K562 (cell line): Measurements from ENCODE around the gene WDR62. TPM values are rescaled to one million over a fixed set of nuclear protein-coding genes. Genes with fewer than 3 reads are reported as not detected.

ENCODE experiments used
- GABPB1 ChIP-seq: sonication (generic); formaldehyde crosslinking; IDR thresholded peaks from 2 replicates; pipeline ENCODE4 v1.8.0; 2022; ENCODE audit warnings: mild to moderate bottlenecking, missing genetic modification reagents
- HMG20A ChIP-seq: fragments of 450-650 bp; formaldehyde crosslinking; conservative IDR thresholded peaks from 2 replicates; pipeline ENCODE4 v1.4.0; 2020; ENCODE audit warnings: mild to moderate bottlenecking, mixed read lengths
- MCM3 ChIP-seq: fragments of 450-650 bp; IDR thresholded peaks from 2 replicates; pipeline ENCODE4 v1.6.1; 2016
- SMAD4 ChIP-seq: fragments of 250-450 bp; sonication (Bioruptor Pico); conservative IDR thresholded peaks from 2 replicates; pipeline ENCODE4 v1.8.0; 2021; ENCODE audit warnings: inconsistent platforms, mild to moderate bottlenecking, moderate library complexity
- TCF7L2 ChIP-seq: fragments of 150-350 bp; IDR thresholded peaks from 2 replicates; pipeline ENCODE4 v1.6.1; 2016; ENCODE audit warnings: low read depth, mild to moderate bottlenecking, low read length, moderate library complexity
- ZC3H4 ChIP-seq: sonication (generic); formaldehyde crosslinking; IDR thresholded peaks from 2 replicates; pipeline ENCODE4 v1.9.0; 2021; ENCODE audit warnings: missing genetic modification reagents, borderline replicate concordance
- ZFX ChIP-seq: sonication (generic); formaldehyde crosslinking; IDR thresholded peaks from 2 replicates; pipeline ENCODE4 v1.8.0; 2022; ENCODE audit warnings: mild to moderate bottlenecking, missing genetic modification reagents, moderate library complexity
- polyA plus RNA-seq, 8 experiments: library from polyadenylated mRNA; depleted of rRNA in 4 of 8; stranded (reverse) in 5 of 8; unstranded in 3 of 8; fragments of >200 nt; fragmentation: Nextera tagmentation in 2 of 8; fragmentation: Illumina TruSeq in 1 of 8; extraction: Ambion mirVana in 2 of 8; extraction: Trizol in 1 of 8; gene quantifications; 2 replicates each; pipeline versions ENCODE4 v1.2.1 to v1.2.3, GENCODE V29; 2011 to 2014; ENCODE audit warnings: inconsistent platforms in 1 of 8, missing spikeins in 1 of 8
- total RNA-seq, 7 experiments: library from RNA; depleted of rRNA in 6 of 7; stranded (reverse); fragments of >200 nt in 6 of 7; fragmentation: Illumina TruSeq in 2 of 7; extraction: Trizol in 2 of 7; gene quantifications; 2 replicates each; pipeline versions ENCODE4 v1.2.1 to v1.2.3, GENCODE V29; 2011 to 2021; ENCODE audit warnings: low replicate concordance in 1 of 7
- TF ChIP-seq, protein P1 (sequence below): fragments of 450-650 bp; IDR thresholded peaks from 2 replicates; pipeline ENCODE4 v1.6.1; 2016; ENCODE audit warnings: low read depth, mild to moderate bottlenecking, moderate library complexity
- TF ChIP-seq, protein P2 (sequence below), 2 experiments: fragments of 450-650 bp in 1 of 2; IDR thresholded peaks; 2 replicates each; pipeline ENCODE4 v1.6.1; 2011 to 2017; ENCODE audit warnings: low read depth in 2 of 2, antibody characterized with exemption in 1 of 2, borderline replicate concordance in 1 of 2, low read length in 1 of 2, mild to moderate bottlenecking in 1 of 2, mixed read lengths in 1 of 2; ENCODE audit not compliant: control insufficient read depth in 1 of 2
- TF ChIP-seq, protein P3 (sequence below): fragments of 450-650 bp; IDR thresholded peaks from 2 replicates; pipeline ENCODE4 v1.7.0; 2016; ENCODE audit warnings: borderline replicate concordance

The WDR62 gene
- total and polyA plus RNA-seq, 9 of the 15 experiments (the other 6 are each of a cell fraction or from before 2014, with no cell fraction given): 0.35 to 32.8 (median 14.4) TPM

DNA sequence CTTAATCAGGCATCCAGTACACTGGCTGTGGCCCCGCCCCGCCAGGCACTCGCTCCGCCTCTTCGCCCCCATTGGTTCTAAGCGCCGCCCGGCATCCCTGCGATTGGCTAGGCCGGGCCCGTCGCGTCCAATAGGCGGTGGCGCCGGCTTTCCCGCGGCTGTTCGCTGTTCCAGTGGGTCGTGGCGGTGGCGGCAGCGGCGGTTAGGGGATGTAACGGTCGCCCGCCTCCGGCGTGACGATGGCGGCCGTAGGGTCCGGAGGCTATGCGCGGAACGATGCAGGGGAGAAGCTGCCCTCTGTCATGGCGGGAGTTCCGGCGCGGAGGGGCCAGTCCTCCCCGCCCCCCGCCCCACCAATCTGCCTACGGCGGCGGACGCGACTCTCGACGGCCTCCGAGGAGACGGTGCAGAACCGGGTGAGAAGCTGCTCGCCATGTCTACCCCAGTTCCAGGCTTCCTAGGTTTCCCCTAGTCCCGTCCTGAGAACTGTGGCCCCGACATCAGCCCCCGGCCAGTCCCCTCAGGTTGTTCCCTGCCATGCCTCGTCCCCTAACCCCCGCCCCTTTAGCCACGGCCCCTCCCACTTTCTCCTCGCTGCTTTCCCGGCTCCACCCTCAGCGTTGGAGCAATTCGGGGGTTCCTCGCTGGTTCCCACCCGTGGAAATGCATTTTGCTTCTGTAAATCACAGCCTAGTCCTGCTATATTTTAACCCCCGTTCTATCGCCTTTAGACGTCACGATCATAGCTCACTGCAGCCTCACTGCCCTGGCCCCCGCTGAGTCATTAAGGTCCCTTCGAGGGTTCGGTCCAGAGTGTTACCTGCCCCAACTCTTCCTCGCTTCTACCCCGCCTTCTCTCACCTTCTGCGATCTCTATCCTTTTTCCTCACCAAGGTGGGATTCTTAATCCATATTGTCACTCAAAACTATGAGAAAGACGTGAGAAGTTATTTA is at the start of gene WDR62 (continued):
- no peak for TF ChIP-seq GABPB1 (CRISPR knock-in tag)
- no peak for TF ChIP-seq ZFX
- TF ChIP-seq, protein P1, sequence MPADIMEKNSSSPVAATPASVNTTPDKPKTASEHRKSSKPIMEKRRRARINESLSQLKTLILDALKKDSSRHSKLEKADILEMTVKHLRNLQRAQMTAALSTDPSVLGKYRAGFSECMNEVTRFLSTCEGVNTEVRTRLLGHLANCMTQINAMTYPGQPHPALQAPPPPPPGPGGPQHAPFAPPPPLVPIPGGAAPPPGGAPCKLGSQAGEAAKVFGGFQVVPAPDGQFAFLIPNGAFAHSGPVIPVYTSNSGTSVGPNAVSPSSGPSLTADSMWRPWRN: no peak
- no peak for TF ChIP-seq TCF7L2
- TF ChIP-seq, protein P2, sequence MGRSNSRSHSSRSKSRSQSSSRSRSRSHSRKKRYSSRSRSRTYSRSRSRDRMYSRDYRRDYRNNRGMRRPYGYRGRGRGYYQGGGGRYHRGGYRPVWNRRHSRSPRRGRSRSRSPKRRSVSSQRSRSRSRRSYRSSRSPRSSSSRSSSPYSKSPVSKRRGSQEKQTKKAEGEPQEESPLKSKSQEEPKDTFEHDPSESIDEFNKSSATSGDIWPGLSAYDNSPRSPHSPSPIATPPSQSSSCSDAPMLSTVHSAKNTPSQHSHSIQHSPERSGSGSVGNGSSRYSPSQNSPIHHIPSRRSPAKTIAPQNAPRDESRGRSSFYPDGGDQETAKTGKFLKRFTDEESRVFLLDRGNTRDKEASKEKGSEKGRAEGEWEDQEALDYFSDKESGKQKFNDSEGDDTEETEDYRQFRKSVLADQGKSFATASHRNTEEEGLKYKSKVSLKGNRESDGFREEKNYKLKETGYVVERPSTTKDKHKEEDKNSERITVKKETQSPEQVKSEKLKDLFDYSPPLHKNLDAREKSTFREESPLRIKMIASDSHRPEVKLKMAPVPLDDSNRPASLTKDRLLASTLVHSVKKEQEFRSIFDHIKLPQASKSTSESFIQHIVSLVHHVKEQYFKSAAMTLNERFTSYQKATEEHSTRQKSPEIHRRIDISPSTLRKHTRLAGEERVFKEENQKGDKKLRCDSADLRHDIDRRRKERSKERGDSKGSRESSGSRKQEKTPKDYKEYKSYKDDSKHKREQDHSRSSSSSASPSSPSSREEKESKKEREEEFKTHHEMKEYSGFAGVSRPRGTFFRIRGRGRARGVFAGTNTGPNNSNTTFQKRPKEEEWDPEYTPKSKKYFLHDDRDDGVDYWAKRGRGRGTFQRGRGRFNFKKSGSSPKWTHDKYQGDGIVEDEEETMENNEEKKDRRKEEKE (IDR thresholded peaks at IDR 0.05; ENCODE audit: borderline replicate concordance in 1 of 2, control insufficient read depth in 1 of 2, low read depth in 2 of 2, low read length in 1 of 2): no peak
- TF ChIP-seq MCM3: no peak
- no peak for TF ChIP-seq HMG20A
- TF ChIP-seq, protein P3, sequence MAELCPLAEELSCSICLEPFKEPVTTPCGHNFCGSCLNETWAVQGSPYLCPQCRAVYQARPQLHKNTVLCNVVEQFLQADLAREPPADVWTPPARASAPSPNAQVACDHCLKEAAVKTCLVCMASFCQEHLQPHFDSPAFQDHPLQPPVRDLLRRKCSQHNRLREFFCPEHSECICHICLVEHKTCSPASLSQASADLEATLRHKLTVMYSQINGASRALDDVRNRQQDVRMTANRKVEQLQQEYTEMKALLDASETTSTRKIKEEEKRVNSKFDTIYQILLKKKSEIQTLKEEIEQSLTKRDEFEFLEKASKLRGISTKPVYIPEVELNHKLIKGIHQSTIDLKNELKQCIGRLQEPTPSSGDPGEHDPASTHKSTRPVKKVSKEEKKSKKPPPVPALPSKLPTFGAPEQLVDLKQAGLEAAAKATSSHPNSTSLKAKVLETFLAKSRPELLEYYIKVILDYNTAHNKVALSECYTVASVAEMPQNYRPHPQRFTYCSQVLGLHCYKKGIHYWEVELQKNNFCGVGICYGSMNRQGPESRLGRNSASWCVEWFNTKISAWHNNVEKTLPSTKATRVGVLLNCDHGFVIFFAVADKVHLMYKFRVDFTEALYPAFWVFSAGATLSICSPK: no peak
- no peak for TF ChIP-seq ZC3H4
- TF ChIP-seq SMAD4: no peak
